ENCODE results near the gene POLD4. TPM values are rescaled to one million over a fixed set of nuclear protein-coding genes. Genes with fewer than 3 reads are reported as not detected.

POLD4 gene
- total RNA-seq, 2 donors from 2014 or later: 145 to 148 TPM

GRCh38 chr11:67301313-67301921 is 51.9 kb downstream of the POLD4 start:
- no peak for TF ChIP-seq CTCF (IDR thresholded peaks at IDR 0.05)
- ATAC-seq (ENCODE audit: insufficient number of reproducible peaks, low FRiP score, low read depth) (no peak), DNase-seq (ENCODE audit: low spot score) (no peak)
- Histone ChIP-seq H3K4me3 (no peak overlapping the region), H3K27ac (no peak overlapping the region), H3K9me3 (no peaks in the 10 kb centered on the region), H3K4me1 (ENCODE audit: control insufficient read depth in 1 of 2, low read depth in 2 of 2) (peaks cover 11 to 22% of the 10 kb centered on the region in 2 donors), H3K27me3 (replicated peaks; ENCODE audit: insufficient read depth) (no peaks in the 10 kb centered on the region), H3K36me3 (peaks cover 33% of the 10 kb centered on the region)

Other genes starting within 250 kb of the POLD4 start
- 100 to 1,000 TPM in 1 of 2 donors, 10 to 100 TPM in 1; 40.1 to 130 TPM for gene KDM2A, start 234.3 kb downstream of the POLD4 start, total RNA-seq
- 10 to 100 TPM; 72.8 to 85.2 TPM for gene GRK2, start 87.1 kb downstream of the POLD4 start, total RNA-seq
- 100 to 1,000 TPM in 1 of 2 donors, 10 to 100 TPM in 1; 66.6 to 101 TPM for gene ANKRD13D, start 64.2 kb downstream of the POLD4 start, total RNA-seq
- gene SSH3, start 50.0 kb downstream of the POLD4 start, total RNA-seq: 10 to 100 TPM; 39.4 to 59.0 TPM
- 10 to 100 TPM; 27.1 to 38.1 TPM for gene CLCF1, start 20.1 kb upstream of the POLD4 start, total RNA-seq
- gene RAD9A, start 38.4 kb upstream of the POLD4 start, total RNA-seq: 10 to 100 TPM; 15.8 to 23.0 TPM
- 10 to 100 TPM; 74.4 to 77.8 TPM for gene PPP1CA, start 48.3 kb upstream of the POLD4 start, total RNA-seq
- 1 to 10 TPM; 2.6 to 3.8 TPM for gene TBC1D10C, start 50.5 kb upstream of the POLD4 start, total RNA-seq
- 10 to 100 TPM in 1 of 2 donors, 1 to 10 TPM in 1; 7.9 to 10.8 TPM for gene CARNS1, start 62.1 kb upstream of the POLD4 start, total RNA-seq
- gene RPS6KB2, start 74.9 kb upstream of the POLD4 start, total RNA-seq: 10 to 100 TPM; 68.3 to 69.3 TPM
- 1 to 10 TPM; 4.0 to 7.2 TPM for gene PTPRCAP, start 84.1 kb upstream of the POLD4 start, total RNA-seq
- 10 to 100 TPM; 50.0 to 88.3 TPM for gene CORO1B, start 89.9 kb upstream of the POLD4 start, total RNA-seq
- not detected for gene GPR152, start 99.2 kb upstream of the POLD4 start, total RNA-seq
- gene CABP4, start 101.8 kb upstream of the POLD4 start, total RNA-seq: 1 to 10 TPM; 5.3 to 5.7 TPM
- gene TMEM134, start 115.7 kb upstream of the POLD4 start, total RNA-seq: 10 to 100 TPM; 66.7 to 67.7 TPM
- gene AIP, start 129.5 kb upstream of the POLD4 start, total RNA-seq: 10 to 100 TPM; 64.8 to 76.9 TPM
- 10 to 100 TPM; 27.1 to 32.5 TPM for gene PITPNM1, start 151.8 kb upstream of the POLD4 start, total RNA-seq
- 10 to 100 TPM; 53.3 to 73.4 TPM for gene CDK2AP2, start 154.6 kb upstream of the POLD4 start, total RNA-seq
- not detected for gene CABP2, start 169.9 kb upstream of the POLD4 start, total RNA-seq
- 100 to 1,000 TPM; 272 to 744 TPM for gene GSTP1, start 230.3 kb upstream of the POLD4 start, total RNA-seq

Data from thoracic aorta (tissue), 2 donors.